NCI-H1436 (cell line): ENCODE measurements around the gene CORO2B.
A peak's percentile ranks its signal among the peaks of the same experiment; 100 is the strongest.

Experiments
- DNase-seq: peaks from one replicate; lab custom pipeline; 2025; lab: John Stamatoyannopoulos, UW

CORO2B gene, protein sequence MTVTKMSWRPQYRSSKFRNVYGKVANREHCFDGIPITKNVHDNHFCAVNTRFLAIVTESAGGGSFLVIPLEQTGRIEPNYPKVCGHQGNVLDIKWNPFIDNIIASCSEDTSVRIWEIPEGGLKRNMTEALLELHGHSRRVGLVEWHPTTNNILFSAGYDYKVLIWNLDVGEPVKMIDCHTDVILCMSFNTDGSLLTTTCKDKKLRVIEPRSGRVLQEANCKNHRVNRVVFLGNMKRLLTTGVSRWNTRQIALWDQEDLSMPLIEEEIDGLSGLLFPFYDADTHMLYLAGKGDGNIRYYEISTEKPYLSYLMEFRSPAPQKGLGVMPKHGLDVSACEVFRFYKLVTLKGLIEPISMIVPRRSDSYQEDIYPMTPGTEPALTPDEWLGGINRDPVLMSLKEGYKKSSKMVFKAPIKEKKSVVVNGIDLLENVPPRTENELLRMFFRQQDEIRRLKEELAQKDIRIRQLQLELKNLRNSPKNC

DNA sequence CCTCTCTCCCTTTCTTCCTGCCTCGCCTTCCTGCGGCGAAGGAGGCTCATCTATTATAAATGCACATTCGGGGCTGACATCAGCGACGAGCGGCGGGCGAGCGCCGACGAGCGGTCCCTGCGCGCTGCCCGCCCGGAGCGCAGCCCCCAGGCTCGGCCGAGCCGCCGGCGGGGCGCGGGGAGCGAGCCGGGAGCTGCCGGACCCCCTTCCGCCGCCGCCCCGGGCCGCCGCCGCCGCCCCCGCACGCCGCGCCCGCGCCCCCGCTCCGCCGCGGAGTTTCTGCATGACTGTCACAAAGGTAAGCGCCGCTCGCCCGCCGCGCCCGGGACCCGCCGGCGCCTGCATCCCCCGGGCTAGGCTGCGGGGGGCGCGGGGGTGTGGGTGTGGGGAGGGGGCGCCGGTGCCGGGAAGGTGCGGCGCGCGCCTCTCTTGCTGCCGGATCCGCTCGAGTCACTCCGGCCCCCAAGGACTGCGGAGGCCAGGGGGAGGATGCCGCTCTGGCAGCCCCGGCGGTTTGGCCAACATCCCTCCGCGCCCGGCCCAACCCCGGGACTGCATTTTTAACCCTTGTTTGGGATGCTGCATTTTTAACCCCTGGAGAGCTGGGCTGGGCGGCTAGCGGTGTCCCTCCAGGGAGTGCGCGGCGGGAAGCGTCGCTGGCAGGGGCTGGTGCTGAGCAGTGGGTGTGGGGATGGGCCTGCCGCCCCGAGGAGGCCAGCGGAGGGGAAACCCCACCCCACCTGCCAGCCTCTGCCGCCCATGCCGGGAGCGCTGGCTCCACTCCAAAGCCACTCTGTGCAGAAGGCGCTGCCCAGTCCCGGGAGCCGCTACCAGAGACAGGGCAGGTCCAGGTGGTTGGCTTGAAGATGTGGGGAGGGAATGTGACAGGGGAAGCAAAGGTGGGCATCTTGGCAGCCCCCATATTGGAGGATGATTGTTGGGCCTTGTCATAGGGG is at the start of gene CORO2B:
CORO2B (plus strand) TSS at position 14 of the 956 bp plus-strand sequence; CDS start at position 284, 270 bp downstream.
- peak; percentile 26 for DNase-seq

DNA sequence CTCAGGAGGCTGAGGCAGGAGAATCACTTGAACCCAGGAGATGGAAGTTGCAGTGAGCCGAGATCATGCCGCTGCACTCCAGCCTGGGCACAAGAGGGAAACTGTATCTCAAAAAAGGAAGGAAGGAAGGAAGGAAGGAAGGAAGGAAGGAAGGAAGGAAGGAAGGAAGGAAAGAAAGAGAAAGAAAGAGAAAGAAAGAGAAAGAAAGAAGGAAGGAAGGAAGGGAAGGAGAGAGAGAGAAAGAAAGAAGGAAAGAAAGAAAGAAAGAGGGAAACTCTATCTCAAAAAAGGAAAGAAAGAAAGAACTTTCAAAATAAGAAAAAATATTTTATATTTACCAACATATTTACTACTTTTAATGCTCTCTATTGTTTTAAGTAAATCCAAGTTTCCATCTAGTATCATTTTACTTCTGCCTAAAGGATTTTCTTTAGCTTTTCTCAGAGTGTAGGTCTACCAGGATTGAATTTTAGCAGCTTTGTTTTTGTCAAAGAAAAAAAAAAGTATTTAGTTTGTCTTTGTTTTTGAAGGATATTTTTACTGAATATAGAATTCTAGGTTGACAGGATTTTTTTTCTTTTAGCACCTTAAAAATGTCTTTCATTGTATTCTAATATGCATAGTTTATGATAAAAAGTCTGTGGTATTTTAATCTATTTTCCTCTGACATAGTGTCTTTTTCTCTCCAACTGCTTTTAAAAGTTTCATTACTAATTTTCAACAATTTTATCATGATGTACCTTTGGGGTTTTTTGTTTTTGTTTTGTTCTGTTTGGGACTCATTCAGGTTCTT is 47.2 kb upstream of the CORO2B start:
- no peak for DNase-seq

DNA sequence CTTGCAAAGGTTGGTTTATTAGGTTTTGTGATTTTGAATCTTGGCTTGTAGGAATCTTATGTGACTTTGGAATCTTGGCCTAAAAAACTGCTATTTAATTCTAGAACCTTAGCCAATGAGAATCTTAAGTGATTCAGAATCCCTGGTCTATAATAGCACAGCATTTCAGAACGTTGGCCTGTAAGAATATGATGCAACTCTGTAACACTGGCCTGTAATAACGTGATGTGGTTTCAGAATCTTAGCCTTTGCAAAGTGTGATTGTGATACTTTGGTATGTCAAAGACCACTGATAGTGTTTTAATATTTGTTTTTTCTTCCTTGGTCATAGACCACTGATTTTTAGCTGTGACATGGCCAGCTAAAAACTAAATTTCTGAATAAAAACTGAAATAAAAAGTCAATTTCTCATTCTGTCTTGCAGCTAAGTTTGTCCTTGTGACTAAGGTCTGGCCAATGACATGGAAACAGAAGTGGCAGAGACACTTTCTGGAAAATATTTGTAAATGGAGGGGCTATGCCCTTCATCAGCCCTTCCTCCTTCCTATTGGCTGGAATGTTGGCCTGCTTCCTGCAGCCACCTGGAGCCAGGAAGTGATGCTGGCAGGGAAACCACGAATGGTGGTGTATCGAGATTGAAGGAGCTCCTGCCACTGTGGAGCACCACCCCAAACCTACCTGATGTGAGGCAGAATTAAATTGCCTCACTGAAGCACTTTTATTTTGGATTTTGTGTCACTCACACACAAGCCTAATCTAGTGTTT is 42.3 kb upstream of the CORO2B start:
- no peak for DNase-seq

DNA sequence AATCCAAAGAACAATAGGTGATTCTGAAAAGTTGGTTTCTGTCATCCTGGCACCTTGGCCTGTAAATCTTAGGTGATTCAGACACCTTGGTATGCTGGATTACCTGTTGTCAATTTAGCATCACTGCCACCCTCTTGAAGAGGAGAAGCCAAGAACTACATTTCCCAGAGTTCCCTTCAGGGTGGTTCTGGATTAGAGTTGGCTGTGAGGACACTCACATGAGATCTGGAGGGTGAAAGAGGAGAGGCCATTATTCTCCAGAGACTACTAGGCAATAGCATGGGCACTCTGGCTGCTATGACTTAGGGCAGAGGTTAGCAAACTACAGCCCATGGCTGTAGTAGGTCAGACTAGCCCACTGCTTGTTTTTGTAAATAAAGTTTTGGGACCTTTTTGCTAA is 41.7 kb upstream of the CORO2B start:
- no peak for DNase-seq

DNA sequence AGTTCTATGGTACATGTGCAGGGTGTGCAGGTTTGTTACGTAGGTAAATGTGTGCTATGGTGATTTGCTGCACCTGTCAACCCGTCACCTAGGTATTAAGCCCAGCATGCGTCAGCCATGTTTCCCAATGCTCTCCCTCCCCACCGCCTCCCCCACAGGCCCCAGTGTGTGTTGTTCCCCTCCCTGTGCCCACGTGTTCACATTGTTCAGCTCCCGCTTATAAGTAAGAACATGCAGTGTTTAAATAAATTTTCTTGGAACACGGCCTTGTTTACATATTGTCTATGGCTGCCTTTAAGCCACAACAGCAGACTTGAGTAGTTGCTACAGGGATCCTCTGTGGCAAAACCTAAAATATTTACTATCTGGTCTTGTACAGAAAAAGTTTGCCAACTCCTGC is 41.3 kb upstream of the CORO2B start:
- no peak for DNase-seq

DNA sequence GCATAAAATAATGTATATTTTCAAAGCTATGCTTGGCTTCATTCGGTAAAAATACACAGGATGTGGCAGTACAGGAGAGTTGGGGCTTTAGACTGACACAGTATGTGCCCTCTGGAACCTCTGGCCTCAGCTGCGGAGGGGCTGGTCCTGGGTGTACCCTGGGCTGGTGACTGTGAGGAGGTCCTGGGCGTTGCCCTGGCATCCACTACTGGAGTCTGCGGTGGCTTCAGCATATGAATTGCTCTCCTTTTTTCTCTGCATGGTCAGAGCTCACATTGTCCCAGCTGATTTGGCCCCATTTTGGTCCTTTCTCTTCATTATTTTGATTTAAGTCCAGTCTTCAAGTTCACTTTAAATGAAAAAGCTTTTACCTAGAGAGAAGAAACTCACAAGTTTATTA is 40.5 kb upstream of the CORO2B start:
- no peak for DNase-seq

DNA sequence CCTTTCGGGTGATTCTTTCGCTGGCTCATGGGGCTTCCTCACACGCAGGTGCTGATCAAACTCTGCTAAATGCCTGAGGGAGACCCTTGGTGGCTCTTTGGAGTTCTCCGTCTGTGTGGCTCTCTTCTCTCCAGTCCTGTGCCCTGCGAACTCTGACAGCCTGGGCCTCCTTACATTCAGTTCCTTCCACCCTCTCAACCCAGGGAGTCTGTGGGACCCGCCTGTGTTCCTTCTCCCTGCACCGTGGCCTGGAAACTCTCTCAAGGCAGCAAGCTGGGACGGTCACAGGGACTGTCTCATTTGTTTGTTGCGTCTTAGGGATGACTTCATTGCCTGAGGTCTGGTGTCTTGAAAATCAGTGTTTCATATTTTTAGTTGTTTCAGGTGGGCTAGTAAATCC is 37.0 kb upstream of the CORO2B start:
- DNase-seq = no peak

DNA sequence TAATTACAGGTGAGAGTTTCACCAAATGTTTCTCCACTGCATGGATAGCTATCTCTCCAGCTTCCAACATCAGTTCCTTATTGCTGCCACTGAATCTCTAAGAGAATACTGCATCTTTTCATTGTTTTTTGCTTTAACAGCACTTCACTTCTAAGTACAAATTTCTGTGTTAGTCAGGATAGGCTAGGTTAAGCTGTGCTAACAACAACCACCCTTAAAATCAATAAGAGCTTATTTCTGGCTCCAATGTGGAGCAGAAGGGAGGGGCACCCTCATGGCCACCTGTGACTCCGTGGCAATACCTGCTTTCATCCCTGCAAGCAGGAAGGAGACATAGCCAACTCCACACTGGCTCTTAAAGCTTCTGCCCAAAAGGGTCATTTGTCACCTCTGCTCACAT is 36.4 kb upstream of the CORO2B start:
- DNase-seq = no peak

DNA sequence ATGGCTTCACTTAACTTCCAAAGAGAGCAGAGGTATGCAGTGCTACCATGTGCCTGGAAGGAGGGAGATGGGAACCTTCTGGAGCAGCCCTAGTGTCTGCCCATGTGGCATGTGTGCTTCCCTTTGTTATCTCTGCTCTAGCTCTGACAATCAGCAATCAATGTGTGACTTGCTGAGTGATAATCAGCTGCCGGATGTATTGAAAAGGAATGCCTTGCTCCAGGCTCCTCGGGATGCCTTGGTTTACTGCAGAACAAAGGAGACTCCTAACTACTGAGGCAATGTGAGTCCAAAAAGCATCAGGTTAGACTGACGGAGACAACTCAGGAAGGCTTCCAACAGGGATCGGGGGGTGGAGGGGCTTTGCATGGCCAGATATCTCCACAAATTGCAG is 36.0 kb upstream of the CORO2B start:
- no peak for DNase-seq

DNA sequence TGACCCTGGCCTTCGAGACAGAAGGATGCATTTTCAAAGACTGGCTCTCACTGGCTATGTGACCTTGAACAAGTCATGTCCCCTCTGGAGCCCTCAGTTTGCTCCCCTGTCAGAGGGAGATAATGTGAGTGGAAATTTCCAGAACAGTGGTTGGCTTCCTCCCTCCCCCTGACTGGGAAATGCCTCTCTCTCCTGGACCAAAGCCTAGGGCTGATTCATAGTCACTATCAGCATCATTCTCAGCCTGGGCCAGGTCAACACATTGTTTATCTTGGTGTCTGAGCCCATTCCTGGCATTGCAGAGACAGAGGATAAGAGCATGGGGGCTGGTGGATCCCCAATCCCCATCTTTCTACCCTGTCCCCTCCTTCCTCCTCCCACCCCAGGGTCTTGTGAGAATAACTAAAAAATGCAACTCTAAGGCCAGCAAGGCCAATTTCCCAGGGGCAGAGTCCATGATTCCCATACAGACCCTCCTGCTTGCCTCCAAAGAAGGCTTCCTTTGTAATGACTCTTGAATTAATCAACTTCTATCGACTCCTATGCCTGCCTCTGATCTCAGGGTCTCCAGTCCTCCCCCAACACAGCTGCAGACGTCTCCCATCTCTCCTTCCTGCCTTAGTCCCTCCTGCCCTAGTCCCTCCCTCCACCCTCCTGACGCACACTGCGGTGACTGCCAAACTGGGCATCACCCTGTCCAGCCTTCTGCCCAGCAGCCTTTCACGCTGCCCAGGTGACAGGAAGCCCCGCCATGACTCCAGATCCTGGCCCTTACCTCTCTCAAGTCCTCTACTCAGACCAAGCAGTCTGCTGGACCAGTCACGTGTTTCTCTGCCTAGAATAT is 35.4 kb upstream of the CORO2B start:
- DNase-seq = no peak

DNA sequence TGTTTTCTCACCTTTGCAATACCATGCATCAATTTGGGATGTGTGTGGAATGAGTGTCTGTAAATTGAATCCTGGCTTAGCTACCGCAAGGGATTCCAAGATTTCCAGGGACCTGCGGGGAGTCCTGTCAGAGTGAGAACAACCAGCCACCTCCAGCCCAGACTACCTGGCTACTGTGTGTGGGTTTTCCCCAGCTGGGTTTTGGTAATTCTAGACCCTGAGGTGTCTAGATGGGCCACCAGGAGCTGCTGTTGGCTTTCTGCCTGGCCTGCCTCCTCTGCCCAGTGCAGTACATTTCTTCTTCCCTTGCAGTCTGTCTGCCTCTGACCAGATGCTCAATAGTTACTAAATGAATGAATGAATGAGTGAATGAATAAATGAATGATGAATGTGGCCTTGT is 32.5 kb upstream of the CORO2B start:
- no peak for DNase-seq

DNA sequence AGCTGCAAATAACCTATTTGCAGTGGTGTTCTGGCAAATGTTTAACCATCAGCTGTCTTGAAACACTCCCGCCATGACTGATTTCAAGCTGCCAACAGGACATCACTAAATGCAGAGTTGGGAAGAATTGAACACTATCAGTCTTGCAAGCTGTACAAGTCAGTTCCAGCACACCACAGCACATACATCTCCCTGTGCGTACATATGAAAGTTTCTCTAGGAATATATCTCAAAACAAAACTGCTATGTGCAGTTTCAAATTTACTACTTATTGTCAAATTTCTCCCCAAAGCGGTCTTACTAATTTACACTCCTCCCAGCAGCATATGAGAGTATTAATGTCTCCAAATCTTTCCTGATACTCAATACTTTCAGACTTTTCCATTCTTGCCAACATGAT is 30.4 kb upstream of the CORO2B start:
- no peak for DNase-seq

DNA sequence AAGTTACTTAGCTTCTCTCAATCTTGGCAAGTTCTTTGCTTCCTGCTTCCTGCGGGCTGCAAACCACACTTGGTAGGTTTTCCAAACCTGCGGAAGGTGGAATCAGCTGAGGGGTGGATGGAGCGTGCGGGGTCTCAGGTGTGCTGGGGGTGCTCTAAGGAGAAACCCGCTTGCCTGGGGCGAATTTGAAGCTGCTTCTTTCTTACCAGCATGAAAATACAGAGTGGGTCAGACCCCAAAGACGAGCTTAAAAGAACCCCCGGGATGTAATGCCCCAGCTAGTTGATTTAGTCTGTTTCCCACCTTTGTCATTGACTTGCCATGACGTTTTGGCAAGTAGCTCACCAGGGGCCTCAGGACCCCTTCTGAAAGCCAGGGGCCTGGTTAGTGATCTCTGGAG is 28.8 kb upstream of the CORO2B start:
- no peak for DNase-seq

DNA sequence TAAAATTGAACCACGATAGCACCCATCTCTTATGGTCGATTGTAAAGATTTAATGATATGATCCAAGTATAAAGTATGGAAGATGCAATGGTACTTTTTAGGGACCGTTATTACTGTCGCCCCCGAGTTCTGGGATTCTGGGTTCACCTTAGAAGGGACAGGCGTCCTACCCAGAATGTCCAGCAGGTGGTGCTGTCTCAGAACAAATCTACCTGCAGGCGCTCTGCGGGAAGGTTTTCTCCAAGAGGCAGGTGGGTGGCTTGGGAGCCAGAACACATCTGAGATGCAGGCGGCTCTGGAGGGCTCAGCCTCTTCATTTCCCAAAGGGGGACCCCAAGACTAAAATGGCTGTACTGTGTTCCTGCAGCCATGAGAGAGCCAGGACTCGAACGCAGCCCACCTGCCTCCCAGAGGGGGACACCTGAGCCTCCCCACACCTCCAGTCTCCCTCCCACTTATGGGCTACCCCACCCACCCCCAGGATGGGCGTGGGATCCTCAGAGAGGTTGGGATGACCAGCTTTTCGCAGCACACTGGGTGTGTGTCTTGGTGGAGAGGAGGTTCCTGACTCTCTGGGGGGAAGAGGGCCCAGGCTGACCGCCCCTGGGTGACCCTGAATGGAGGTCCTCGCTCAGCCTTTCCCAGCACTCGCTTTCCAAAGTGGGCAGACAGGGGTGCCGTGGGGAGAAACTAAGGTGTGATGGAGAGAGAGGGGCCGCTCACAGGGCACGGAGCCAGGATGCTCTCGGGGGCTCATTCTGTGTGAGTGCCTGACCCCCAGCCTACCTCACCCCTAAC is 28.1 kb upstream of the CORO2B start:
- peak; percentile 69 for DNase-seq

DNA sequence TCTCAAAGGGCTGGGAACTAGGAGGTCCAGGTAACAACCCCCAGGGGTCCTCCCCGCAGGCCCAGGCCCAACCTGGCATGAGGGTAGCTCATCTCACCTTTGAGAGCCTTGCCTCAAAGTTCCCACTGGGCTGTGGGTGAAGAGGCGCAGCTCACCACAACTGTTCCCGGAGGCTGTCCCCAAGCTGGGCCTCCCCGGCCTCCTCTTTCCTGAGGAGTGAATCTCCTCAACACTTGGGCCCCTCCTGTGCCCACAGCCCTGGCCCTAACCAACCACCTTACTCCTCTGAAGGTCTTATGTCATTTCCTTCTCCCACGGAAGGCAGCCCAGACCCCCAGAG is 27.5 kb upstream of the CORO2B start:
- DNase-seq = no peak

DNA sequence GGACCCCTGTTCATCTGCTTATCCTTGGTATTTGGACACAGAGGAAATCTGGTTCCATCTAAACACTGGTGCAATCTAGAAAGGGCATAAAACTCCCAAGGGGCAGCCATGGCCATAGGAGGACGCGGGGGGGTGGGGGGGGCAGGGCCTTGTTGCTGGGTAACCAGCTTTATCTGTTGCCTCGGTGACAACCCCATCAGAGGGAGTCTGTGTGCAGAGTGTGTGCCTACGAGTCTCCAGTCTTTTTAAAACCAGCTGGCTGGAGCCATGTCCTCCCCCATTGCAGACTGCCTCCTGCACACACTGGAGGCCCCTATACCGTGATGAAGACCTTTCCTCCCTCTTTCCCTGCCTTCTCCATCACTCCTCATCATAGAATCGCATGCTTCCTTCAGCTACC is 26.4 kb upstream of the CORO2B start:
- DNase-seq = peak; percentile 29

DNA sequence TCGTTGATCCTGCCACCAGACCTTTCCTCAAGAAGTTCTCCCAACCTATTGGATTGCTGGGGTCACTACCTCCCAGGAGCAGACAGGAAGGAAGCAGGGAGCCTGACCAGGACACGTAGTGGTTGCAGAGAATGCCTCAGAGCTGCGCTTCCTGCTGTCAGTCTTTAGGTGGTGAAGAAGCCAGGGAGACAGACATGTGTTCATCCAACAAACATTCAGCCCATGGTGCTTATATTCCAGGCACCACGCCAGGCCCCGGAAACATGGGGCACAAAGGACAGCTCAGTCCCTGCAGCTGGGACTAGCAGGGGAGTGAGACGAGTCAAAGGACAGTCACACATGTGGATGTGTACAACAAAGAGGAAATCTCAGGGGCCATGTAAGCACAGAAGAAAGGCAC is 26.0 kb upstream of the CORO2B start:
- no peak for DNase-seq

DNA sequence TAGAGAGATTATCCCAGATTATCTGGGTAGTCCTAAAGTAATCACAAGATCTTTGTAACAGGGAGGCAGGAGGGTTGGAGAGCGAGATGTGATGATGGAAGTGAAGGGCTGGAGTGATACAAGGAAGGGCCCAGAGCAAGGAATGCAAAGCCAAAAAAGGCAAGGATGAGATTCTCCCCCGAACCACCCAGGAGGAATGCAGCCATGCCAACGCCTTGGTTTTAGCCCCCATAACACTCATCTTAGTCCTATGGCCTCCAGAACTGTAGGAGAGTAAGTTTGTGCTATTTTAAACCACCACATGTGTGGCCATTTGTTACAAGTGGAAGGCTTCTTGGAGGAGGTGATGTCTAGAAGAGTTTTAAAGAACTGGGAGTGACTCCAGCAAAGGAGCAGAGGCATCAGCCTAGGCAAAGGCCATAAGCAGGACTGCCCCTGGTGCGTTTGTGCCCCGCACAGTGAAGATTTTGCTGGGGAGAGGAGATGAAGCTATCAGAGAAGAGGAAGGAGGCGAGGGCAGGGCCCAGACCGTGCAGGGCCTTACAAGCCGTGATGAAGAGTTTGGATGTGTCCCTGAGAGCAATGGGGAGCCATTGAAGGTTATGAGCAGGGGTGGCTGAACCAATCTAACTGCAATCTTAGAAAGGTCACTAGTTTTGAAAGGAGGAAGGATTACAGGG is 25.3 kb upstream of the CORO2B start:
- no peak for DNase-seq
